ENCODE results near the gene GSTM3.

GRCh38 chr1:109787211-109787844, 46.5 kb upstream of the GSTM3 start:
- TF ChIP-seq CTCF (IDR thresholded peaks at IDR 0.05; ENCODE audit: low read depth, low read length) (no peak), POLR2A (IDR thresholded peaks at IDR 0.05; ENCODE audit: extremely low read depth, insufficient read length) (no peak), MAX (IDR thresholded peaks at IDR 0.05; ENCODE audit: low read depth, low read length) (no peak)

Data from NB4 (cell line).